GM18868 (cell line): ENCODE measurements around the gene TRABD2B.
"Not testable (repeated sequence)": the region's sequence is repeated elsewhere in the genome, so short reads cannot be mapped to it uniquely, and the experiment has no call there.

Source experiments
- ATAC-seq: cut with Tn5 transposase; IDR thresholded peaks from one replicate; pipeline ENCODE4 v1.9.1; 2021; ENCODE audit warnings: mild to moderate bottlenecking, moderate library complexity; ENCODE audit not compliant: unreplicated experiment

The TRABD2B gene

GRCh38 chr1:47970882-47971281 lies 26.3 kb downstream of the TRABD2B start:
- no peak for ATAC-seq

GRCh38 chr1:47969478-47969877 lies 27.7 kb downstream of the TRABD2B start:
- ATAC-seq: no peak

- ATAC-seq: no peak
These were observed 28.7 kb downstream of the TRABD2B start for GRCh38 chr1:47968556-47968888.

GRCh38 chr1:47967864-47968555 lies 29.2 kb downstream of the TRABD2B start:
- ATAC-seq: no peak

GRCh38 chr1:47965816-47966215 lies 31.4 kb downstream of the TRABD2B start:
- no peak for ATAC-seq

- ATAC-seq: no peak
These were observed 32.5 kb downstream of the TRABD2B start for GRCh38 chr1:47964636-47965035.

GRCh38 chr1:47963568-47964358 lies 33.4 kb downstream of the TRABD2B start:
- ATAC-seq: no peak

- ATAC-seq: no peak
These were observed 34.3 kb downstream of the TRABD2B start for GRCh38 chr1:47962750-47963492.

- not testable (repeated sequence) for ATAC-seq
These were observed 35.4 kb downstream of the TRABD2B start for GRCh38 chr1:47961835-47962234.

- not testable (repeated sequence) for ATAC-seq
These were observed 40.7 kb downstream of the TRABD2B start for GRCh38 chr1:47956491-47956890.

GRCh38 chr1:47953661-47954060 lies 43.5 kb downstream of the TRABD2B start:
- ATAC-seq: no peak

GRCh38 chr1:47951545-47952235 lies 45.5 kb downstream of the TRABD2B start:
- no peak for ATAC-seq

GRCh38 chr1:47951026-47951425 lies 46.2 kb downstream of the TRABD2B start:
- ATAC-seq: no peak

- ATAC-seq: no peak
These were observed 46.7 kb downstream of the TRABD2B start for GRCh38 chr1:47950471-47950870.

- ATAC-seq: no peak
These were observed 49.1 kb downstream of the TRABD2B start for GRCh38 chr1:47948126-47948525.

GRCh38 chr1:47947531-47947930 lies 49.7 kb downstream of the TRABD2B start:
- no peak for ATAC-seq

GRCh38 chr1:47944561-47944960 lies 52.6 kb downstream of the TRABD2B start:
- ATAC-seq: no peak

GRCh38 chr1:47942240-47942629 lies 55.0 kb downstream of the TRABD2B start:
- ATAC-seq: no peak

GRCh38 chr1:47941609-47942239 lies 55.5 kb downstream of the TRABD2B start:
- no peak for ATAC-seq

- ATAC-seq: no peak
These were observed 56.4 kb downstream of the TRABD2B start for GRCh38 chr1:47940779-47941178.

- ATAC-seq: no peak
These were observed 56.9 kb downstream of the TRABD2B start for GRCh38 chr1:47940326-47940725.
